ENCODE results near the gene GRIPAP1.

DNA sequence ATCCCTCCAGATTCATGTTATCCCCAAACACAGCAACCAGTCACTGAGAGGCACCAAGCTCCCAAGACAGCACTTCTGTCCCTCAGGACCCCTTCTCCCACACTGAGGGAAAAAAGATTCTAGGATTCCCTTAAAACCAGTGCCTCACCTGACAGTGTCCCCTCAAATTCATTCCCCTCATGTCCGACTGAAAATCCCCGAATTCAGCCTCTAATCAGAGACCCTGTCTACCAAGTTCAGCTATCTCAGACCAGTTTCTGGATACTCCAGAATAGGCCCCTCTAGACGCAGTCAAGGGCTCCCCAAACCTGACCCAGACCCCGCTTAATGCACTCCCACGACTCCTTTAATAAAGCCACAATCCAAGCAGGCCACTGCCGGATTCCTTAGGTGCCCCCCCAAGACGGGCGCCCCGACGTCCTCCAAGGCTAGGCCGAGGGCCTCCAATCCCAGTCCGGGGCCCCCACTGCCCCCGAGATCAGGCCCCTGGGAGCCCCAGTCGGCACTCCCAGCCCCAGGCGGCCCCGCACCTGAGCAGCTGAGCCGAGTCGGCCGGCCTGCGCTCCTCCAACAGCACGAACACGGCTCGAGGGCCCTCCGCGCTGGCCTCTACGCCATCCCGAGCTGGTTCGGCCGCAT, 40.6 kb upstream of the GRIPAP1 start:
- TF ChIP-seq, protein P1, sequence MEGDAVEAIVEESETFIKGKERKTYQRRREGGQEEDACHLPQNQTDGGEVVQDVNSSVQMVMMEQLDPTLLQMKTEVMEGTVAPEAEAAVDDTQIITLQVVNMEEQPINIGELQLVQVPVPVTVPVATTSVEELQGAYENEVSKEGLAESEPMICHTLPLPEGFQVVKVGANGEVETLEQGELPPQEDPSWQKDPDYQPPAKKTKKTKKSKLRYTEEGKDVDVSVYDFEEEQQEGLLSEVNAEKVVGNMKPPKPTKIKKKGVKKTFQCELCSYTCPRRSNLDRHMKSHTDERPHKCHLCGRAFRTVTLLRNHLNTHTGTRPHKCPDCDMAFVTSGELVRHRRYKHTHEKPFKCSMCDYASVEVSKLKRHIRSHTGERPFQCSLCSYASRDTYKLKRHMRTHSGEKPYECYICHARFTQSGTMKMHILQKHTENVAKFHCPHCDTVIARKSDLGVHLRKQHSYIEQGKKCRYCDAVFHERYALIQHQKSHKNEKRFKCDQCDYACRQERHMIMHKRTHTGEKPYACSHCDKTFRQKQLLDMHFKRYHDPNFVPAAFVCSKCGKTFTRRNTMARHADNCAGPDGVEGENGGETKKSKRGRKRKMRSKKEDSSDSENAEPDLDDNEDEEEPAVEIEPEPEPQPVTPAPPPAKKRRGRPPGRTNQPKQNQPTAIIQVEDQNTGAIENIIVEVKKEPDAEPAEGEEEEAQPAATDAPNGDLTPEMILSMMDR (IDR thresholded peaks at IDR 0.05): no peak
- no peak for TF ChIP-seq POLR2A (IDR thresholded peaks at IDR 0.05)
